HCT116 (cell line): Measurements from ENCODE around the gene PPM1J. TPM values are rescaled to one million over a fixed set of nuclear protein-coding genes. Genes with fewer than 3 reads are reported as not detected.

Source experiments
- ATAC-seq: fragments of 200-7000 bp; cut with Tn5 transposase; 2 replicates; pipeline ENCODE4 v1.9.1; 2020; ENCODE audit warnings: mild to moderate bottlenecking, moderate library complexity
- BruUV-seq: library from RNA; stranded (reverse); fragments of 400-500 nt; replicated peaks from 2 replicates; lab custom pipeline; 2021; lab: Mats Ljungman, UMichigan
- CTCF ChIA-PET: fragments of 300-600 bp; sonication (Branson Sonifier 250); formaldehyde crosslinking; loops from one replicate; lab custom pipeline; 2021; ENCODE audit warnings: antibody characterized with exemption; lab: Charles Lee
- POLR2A ChIA-PET: fragments of 300-600, 350-600 bp; sonication (Branson Sonifier 250); formaldehyde crosslinking; loops from one replicate; lab custom pipeline; 2021; ENCODE audit warnings: antibody characterized with exemption; lab: Charles Lee
- RAD21 ChIA-PET, 2 experiments: fragments of 300-600 bp; sonication (Branson Sonifier 250); formaldehyde crosslinking; loops; one replicate each; lab custom pipeline; 2023; ENCODE audit warnings: low total read pairs in 2 of 2; ENCODE audit not compliant: uncharacterized antibody in 2 of 2, unreplicated experiment in 2 of 2, low non-redundant PET in 1 of 2; lab: Charles Lee
- DNase-seq: peaks from one replicate; pipeline ENCODE4 v3.0.0-alpha.2; 2010; ENCODE audit warnings: low read depth, low spot score
- H2AFZ ChIP-seq: fragments of 200-600 bp; shearing (Covaris generic), sonication (generic); 2 replicates; pipeline ENCODE4 v1.6.1; 2017; ENCODE audit warnings: low read depth, mixed run types, mixed read lengths, antibody characterized with exemption, low read length; ENCODE audit not compliant: poor library complexity, severe bottlenecking
- H3K27ac ChIP-seq: 2 replicates; pipeline ENCODE4 v1.5.1; 2012; ENCODE audit warnings: low read depth, low read length
- H3K27me3 ChIP-seq: fragments of 200-600 bp; sonication (generic); 2 replicates; pipeline ENCODE4 v1.6.1; 2016; ENCODE audit warnings: mixed run types, low read length, mixed read lengths; ENCODE audit not compliant: insufficient read depth
- H3K36me3 ChIP-seq, 2 experiments: fragments of 200-500 bp in 1 of 2; fragments of 200-600 bp in 1 of 2; sonication (Bioruptor generic) in 1 of 2; sonication (generic) in 1 of 2; 2 replicates each; pipeline versions ENCODE4 v1.5.1 to v1.6.1; 2014 to 2016; ENCODE audit warnings: low read length in 2 of 2, inconsistent platforms in 1 of 2, mixed read lengths in 1 of 2, mixed run types in 1 of 2; ENCODE audit not compliant: insufficient read depth in 2 of 2, control insufficient read depth in 1 of 2
- H3K4me1 ChIP-seq, 2 experiments: fragments of 200-600 bp in 1 of 2; sonication (generic) in 1 of 2; 2 replicates each; pipeline versions ENCODE4 v1.5.1 to v1.6.1; 2012 to 2017; ENCODE audit warnings: low read length in 2 of 2, inconsistent platforms in 1 of 2, mild to moderate bottlenecking in 1 of 2, mixed read lengths in 1 of 2, mixed run types in 1 of 2, moderate library complexity in 1 of 2; ENCODE audit not compliant: insufficient read depth in 2 of 2, control insufficient read depth in 1 of 2
- H3K4me2 ChIP-seq: fragments of 200-600 bp; sonication (generic); 2 replicates; pipeline ENCODE4 v1.6.1; 2017; ENCODE audit warnings: mixed run types, low read length, mixed read lengths
- H3K4me3 ChIP-seq, 2 experiments: fragments of 200-600 bp in 1 of 2; sonication (generic) in 1 of 2; replicated peaks in 1 of 2; 2 replicates each; pipeline ENCODE4 v1.5.1; 2011 to 2016; ENCODE audit warnings: low read length in 2 of 2, control low read depth in 1 of 2, low read depth in 1 of 2, mild to moderate bottlenecking in 1 of 2, mixed read lengths in 1 of 2, mixed run types in 1 of 2
- H3K79me2 ChIP-seq: fragments of 200-600 bp; sonication (generic); 2 replicates; pipeline ENCODE4 v1.6.1; 2017; ENCODE audit warnings: mild to moderate bottlenecking, mixed run types, low read length, moderate library complexity, mixed read lengths; ENCODE audit not compliant: insufficient read depth
- H3K9ac ChIP-seq: fragments of 200-600 bp; sonication (generic); 2 replicates; pipeline ENCODE4 v1.6.1; 2016; ENCODE audit warnings: low read length, mixed read lengths
- H3K9me2 ChIP-seq: fragments of 200-600 bp; sonication (generic), shearing (Covaris generic); 2 replicates; pipeline ENCODE4 v1.6.1; 2017; ENCODE audit warnings: mixed run types, mild to moderate bottlenecking, moderate library complexity; ENCODE audit not compliant: insufficient read depth
- H3K9me3 ChIP-seq, 2 experiments: fragments of 200-500 bp in 1 of 2; fragments of 200-600 bp in 1 of 2; sonication (Bioruptor generic) in 1 of 2; sonication (generic) in 1 of 2; 2 replicates each; pipeline ENCODE4 v1.6.1; 2014 to 2017; ENCODE audit warnings: low read length in 2 of 2, mixed read lengths in 2 of 2, inconsistent platforms in 1 of 2, low read depth in 1 of 2, mild to moderate bottlenecking in 1 of 2, mixed run types in 1 of 2, moderate library complexity in 1 of 2; ENCODE audit not compliant: control insufficient read depth in 1 of 2, insufficient read depth in 1 of 2
- H4K20me1 ChIP-seq: fragments of 200-600 bp; sonication (generic), shearing (Covaris generic); 2 replicates; pipeline ENCODE4 v1.6.1; 2017; ENCODE audit warnings: mixed run types, mild to moderate bottlenecking, moderate library complexity; ENCODE audit not compliant: insufficient read depth
- CBX3 ChIP-seq: IDR thresholded peaks from 2 replicates; pipeline ENCODE4 v1.6.1; 2012; ENCODE audit warnings: low read depth
- CEBPB ChIP-seq: IDR thresholded peaks from 2 replicates; pipeline ENCODE4 v1.6.1; 2012; ENCODE audit warnings: low read depth
- EGR1 ChIP-seq: IDR thresholded peaks from 2 replicates; pipeline ENCODE4 v1.6.1; 2012; ENCODE audit warnings: low read depth
- ELF1 ChIP-seq: IDR thresholded peaks from 2 replicates; pipeline ENCODE4 v1.6.1; 2012; ENCODE audit warnings: low read depth, borderline replicate concordance
- EZH2 ChIP-seq: fragments of 200-600 bp; sonication (generic); IDR thresholded peaks from 2 replicates; pipeline ENCODE4 v1.6.1; 2017; ENCODE audit warnings: antibody characterized with exemption, mixed run types
- EZH2phosphoT487 ChIP-seq: fragments of 200-600 bp; IDR thresholded peaks from 2 replicates; pipeline ENCODE4 v1.6.1; 2018; ENCODE audit warnings: antibody characterized with exemption, borderline replicate concordance
- FOSL1 ChIP-seq: IDR thresholded peaks from 2 replicates; pipeline ENCODE4 v1.6.1; 2012; ENCODE audit warnings: low read depth
- POLR2A ChIP-seq: IDR thresholded peaks from 2 replicates; pipeline ENCODE4 v1.7.0; 2011; ENCODE audit warnings: borderline replicate concordance; ENCODE audit not compliant: insufficient read depth, insufficient read length; ENCODE audit errors: extremely low read depth
- POLR2AphosphoS5 ChIP-seq: IDR thresholded peaks from 2 replicates; pipeline ENCODE4 v1.6.1; 2011; ENCODE audit warnings: mild to moderate bottlenecking, low read depth, low read length, moderate library complexity
- SIN3A ChIP-seq: IDR thresholded peaks from 2 replicates; pipeline ENCODE4 v1.6.1; 2012; ENCODE audit warnings: low read depth
- SP1 ChIP-seq: IDR thresholded peaks from 2 replicates; pipeline ENCODE4 v1.6.1; 2012; ENCODE audit warnings: low read depth
- TCF7L2 ChIP-seq: IDR thresholded peaks from 2 replicates; pipeline ENCODE4 v1.7.0; 2011; ENCODE audit warnings: borderline replicate concordance, inconsistent platforms; ENCODE audit not compliant: insufficient read depth, insufficient read length; ENCODE audit errors: extremely low read depth
- YY1 ChIP-seq: IDR thresholded peaks from 2 replicates; pipeline ENCODE4 v1.6.1; 2011; ENCODE audit warnings: low read length, low read depth, moderate library complexity, mild to moderate bottlenecking; ENCODE audit not compliant: insufficient replicate concordance; ENCODE audit errors: extremely low read depth
- intact Hi-C: fragments of 100-400 bp; cut with micrococcal nuclease; formaldehyde crosslinking; loops from 2 replicates; pipeline ENCODE4 v1.10.0; 2022
- total RNA-seq: library from RNA; stranded (reverse); gene quantifications from one replicate; pipeline ENCODE4 v1.2.1, GENCODE V29; 2021; ENCODE audit not compliant: unreplicated experiment
- TF ChIP-seq, protein P1 (sequence below): IDR thresholded peaks from 2 replicates; pipeline ENCODE4 v1.6.1; 2012
- TF ChIP-seq, protein P2 (sequence below), 3 experiments: fragments of 200-600 bp in 1 of 3; sonication (generic) in 1 of 3; IDR thresholded peaks in 2 of 3; conservative IDR thresholded peaks in 1 of 3; 2 replicates each; pipeline ENCODE4 v1.5.1; 2012 to 2017; ENCODE audit warnings: low read depth in 2 of 3, low read length in 2 of 3, antibody characterized with exemption in 1 of 3, borderline replicate concordance in 1 of 3, control low read depth in 1 of 3, mild to moderate bottlenecking in 1 of 3, mixed read lengths in 1 of 3, mixed run types in 1 of 3, moderate library complexity in 1 of 3; ENCODE audit not compliant: insufficient read depth in 1 of 3

PPM1J gene
- total RNA-seq, 1 experiment from 2014 or later = 7.5 TPM

DNA sequence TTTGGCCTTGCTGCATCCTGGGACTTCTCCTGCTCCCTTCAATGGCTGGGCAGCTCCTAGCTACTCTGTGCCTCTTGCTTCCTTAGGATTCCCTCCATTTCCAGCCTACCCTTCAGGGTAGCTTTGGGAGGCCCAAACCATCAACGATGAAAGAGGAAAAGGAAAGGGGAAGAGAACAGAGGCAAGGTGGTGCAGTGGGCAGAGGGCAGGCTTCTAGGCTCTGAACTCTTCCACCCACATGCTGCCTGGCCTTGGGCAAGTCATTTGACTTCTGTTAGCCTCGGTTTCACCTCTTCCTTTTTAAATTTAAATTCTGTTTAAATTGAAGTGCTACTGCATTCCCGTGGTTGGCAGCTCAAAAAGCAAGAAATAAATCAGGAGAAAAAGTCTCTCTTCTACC, 5.7 kb upstream of the PPM1J start:
- no peak overlapping the region for H3K27ac ChIP-seq
- ChIA-PET POLR2A (no interaction called here), CTCF (interaction anchor here (1.2 to 4.8 kb wide), 5 partner anchors 9 to 352 kb away, joined by 4 to 44 read pairs (median 6); partner anchors contain the start of gene LRIG2), RAD21 (no interaction called here)
- H3K9me2 ChIP-seq = no peaks in the 10 kb centered on the region
- no peak overlapping the region for H3K4me3 ChIP-seq
- DNase-seq (no peak), ATAC-seq (no peak)
- H3K36me3 ChIP-seq = no peaks in the 10 kb centered on the region
- TF ChIP-seq SIN3A = no peak
- TF ChIP-seq CBX3 = no peak
- TF ChIP-seq, protein P1, sequence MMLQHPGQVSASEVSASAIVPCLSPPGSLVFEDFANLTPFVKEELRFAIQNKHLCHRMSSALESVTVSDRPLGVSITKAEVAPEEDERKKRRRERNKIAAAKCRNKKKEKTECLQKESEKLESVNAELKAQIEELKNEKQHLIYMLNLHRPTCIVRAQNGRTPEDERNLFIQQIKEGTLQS = no peak
- no peak for TF ChIP-seq POLR2A
- TF ChIP-seq EZH2phosphoT487 = no peak
- no peak for TF ChIP-seq CEBPB
- no peak for TF ChIP-seq SP1
- TF ChIP-seq ELF1 = no peak
- no peak for TF ChIP-seq EGR1
- TF ChIP-seq EZH2 = no peak
- H3K4me2 ChIP-seq = no peak overlapping the region
- intact Hi-C loops = no loop called here
- H3K9me3 ChIP-seq = no peaks in the 10 kb centered on the region
- no TSS peak for BruUV-seq
- no peaks in the 10 kb centered on the region for H3K79me2 ChIP-seq
- H3K9ac ChIP-seq = no peak overlapping the region
- H2AFZ ChIP-seq = no peak overlapping the region
- no peaks in the 10 kb centered on the region for H3K27me3 ChIP-seq
- H4K20me1 ChIP-seq = no peaks in the 10 kb centered on the region
- H3K4me1 ChIP-seq = peaks cover 3 to 16% of the 10 kb centered on the region in 2 experiments; a peak in 3 of 4 replicates

DNA sequence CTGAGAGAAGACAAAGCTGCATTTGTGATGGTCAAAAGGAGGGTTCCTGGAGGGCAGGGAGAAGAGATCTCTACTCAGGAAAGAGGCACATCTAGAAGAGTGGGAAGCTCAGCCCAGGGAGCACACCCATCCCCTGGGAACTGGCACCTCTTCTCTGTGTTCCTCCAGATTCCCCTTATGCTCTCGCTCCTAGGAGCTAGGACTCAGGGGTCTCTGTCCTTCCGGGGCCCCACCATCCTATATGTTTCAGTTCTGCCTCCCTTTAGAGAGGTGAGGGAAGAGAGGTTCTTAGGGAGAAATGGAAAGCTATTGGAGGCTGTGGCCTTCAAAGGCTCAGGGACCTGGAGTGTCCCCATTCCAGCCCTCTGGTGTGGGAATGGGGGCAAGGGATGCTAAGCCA, 4.6 kb upstream of the PPM1J start:
- ChIA-PET POLR2A (no interaction called here), CTCF (interaction anchor here (1.2 to 4.8 kb wide), 4 partner anchors 11 to 353 kb away, joined by 4 to 44 read pairs (median 8); partner anchors contain the start of gene LRIG2), RAD21 (interaction anchor here in 1 of 2 experiments (1.9 kb wide), 1 partner anchor 84 kb away, joined by 6 read pairs; no protein-coding TSS in a partner anchor)
- H3K79me2 ChIP-seq = no peaks in the 10 kb centered on the region
- H3K27me3 ChIP-seq = no peaks in the 10 kb centered on the region
- H4K20me1 ChIP-seq = no peaks in the 10 kb centered on the region
- no peak for DNase-seq
- H3K4me3 ChIP-seq = no peak overlapping the region
- H3K4me2 ChIP-seq = no peak overlapping the region
- H3K9ac ChIP-seq = no peak overlapping the region
- TF ChIP-seq YY1 (no peak), EZH2phosphoT487 (no peak), POLR2AphosphoS5 (no peak), TCF7L2 (no peak), FOSL1 (no peak)
- TF ChIP-seq, protein P1 = no peak
- TF ChIP-seq, protein P2, sequence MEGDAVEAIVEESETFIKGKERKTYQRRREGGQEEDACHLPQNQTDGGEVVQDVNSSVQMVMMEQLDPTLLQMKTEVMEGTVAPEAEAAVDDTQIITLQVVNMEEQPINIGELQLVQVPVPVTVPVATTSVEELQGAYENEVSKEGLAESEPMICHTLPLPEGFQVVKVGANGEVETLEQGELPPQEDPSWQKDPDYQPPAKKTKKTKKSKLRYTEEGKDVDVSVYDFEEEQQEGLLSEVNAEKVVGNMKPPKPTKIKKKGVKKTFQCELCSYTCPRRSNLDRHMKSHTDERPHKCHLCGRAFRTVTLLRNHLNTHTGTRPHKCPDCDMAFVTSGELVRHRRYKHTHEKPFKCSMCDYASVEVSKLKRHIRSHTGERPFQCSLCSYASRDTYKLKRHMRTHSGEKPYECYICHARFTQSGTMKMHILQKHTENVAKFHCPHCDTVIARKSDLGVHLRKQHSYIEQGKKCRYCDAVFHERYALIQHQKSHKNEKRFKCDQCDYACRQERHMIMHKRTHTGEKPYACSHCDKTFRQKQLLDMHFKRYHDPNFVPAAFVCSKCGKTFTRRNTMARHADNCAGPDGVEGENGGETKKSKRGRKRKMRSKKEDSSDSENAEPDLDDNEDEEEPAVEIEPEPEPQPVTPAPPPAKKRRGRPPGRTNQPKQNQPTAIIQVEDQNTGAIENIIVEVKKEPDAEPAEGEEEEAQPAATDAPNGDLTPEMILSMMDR (IDR thresholded peaks at IDR 0.05 in 2 of 3, conservative IDR thresholded peaks at IDR 0.05 in 1 of 3; ENCODE audit: borderline replicate concordance in 1 of 3, insufficient read depth in 1 of 3, low read depth in 2 of 3, low read length in 2 of 3) = no peak
- intact Hi-C loops = loop anchor here (5.0 kb wide), 2 partner anchors 163 to 238 kb away; partner anchors contain the start of gene SLC16A1
- no peaks in the 10 kb centered on the region for H3K9me3 ChIP-seq
- no peaks in the 10 kb centered on the region for H3K9me2 ChIP-seq
- H3K4me1 ChIP-seq = peaks cover 4 to 24% of the 10 kb centered on the region in 2 experiments; a peak in 3 of 4 replicates
- no peak for ATAC-seq
- no peaks in the 10 kb centered on the region for H3K36me3 ChIP-seq
- H2AFZ ChIP-seq = no peak overlapping the region
- no peak overlapping the region for H3K27ac ChIP-seq
- no TSS peak for BruUV-seq
